Measurements from ENCODE around the gene AKAP13. TPM values are rescaled to one million over a fixed set of nuclear protein-coding genes. Genes with fewer than 3 reads are reported as not detected.

AKAP13 gene
- total and polyA plus RNA-seq, 7 donors, result 21.6 to 142 (median 98.5) TPM

GRCh38 chr15:85377986-85378385, 2.4 kb upstream of the AKAP13 start:
- H3K4me3 ChIP-seq, result no peak overlapping the region
- H3K36me3 ChIP-seq, result no peaks in the 10 kb centered on the region
- H3K27ac ChIP-seq, result no peak overlapping the region
- intact Hi-C loops (cut with DNase I), result no loop called here
- 93 to 97% methylated on average over 6 of the region's 6 CpGs for WGBS, 2 donors
- no peaks in the 10 kb centered on the region for H3K27me3 ChIP-seq
- TF ChIP-seq, protein P1, sequence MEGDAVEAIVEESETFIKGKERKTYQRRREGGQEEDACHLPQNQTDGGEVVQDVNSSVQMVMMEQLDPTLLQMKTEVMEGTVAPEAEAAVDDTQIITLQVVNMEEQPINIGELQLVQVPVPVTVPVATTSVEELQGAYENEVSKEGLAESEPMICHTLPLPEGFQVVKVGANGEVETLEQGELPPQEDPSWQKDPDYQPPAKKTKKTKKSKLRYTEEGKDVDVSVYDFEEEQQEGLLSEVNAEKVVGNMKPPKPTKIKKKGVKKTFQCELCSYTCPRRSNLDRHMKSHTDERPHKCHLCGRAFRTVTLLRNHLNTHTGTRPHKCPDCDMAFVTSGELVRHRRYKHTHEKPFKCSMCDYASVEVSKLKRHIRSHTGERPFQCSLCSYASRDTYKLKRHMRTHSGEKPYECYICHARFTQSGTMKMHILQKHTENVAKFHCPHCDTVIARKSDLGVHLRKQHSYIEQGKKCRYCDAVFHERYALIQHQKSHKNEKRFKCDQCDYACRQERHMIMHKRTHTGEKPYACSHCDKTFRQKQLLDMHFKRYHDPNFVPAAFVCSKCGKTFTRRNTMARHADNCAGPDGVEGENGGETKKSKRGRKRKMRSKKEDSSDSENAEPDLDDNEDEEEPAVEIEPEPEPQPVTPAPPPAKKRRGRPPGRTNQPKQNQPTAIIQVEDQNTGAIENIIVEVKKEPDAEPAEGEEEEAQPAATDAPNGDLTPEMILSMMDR (IDR thresholded peaks at IDR 0.05), result no peak
- TF ChIP-seq EP300 (IDR thresholded peaks at IDR 0.05), result no peak
- no peak for TF ChIP-seq POLR2A (IDR thresholded peaks at IDR 0.05)
- TF ChIP-seq POLR2AphosphoS5 (IDR thresholded peaks at IDR 0.05), result no peak
- DNase-seq, result no peak
- H3K9me3 ChIP-seq, result no peaks in the 10 kb centered on the region
- H3K4me1 ChIP-seq, result peaks cover 0 to 21% (median 15%) of the 10 kb centered on the region in 4 donors

GRCh38 chr15:85379403-85380131, 836 bp upstream of the AKAP13 start:
- DNase-seq, result no peak
- peak overlapping the region; percentile 65 to 97 (median 92) for H3K4me3 ChIP-seq
- TF ChIP-seq POLR2A (IDR thresholded peaks at IDR 0.05), result no peak
- no peak for TF ChIP-seq EP300 (IDR thresholded peaks at IDR 0.05)
- no peak for TF ChIP-seq POLR2AphosphoS5 (IDR thresholded peaks at IDR 0.05)
- WGBS, 2 donors, result 4 to 5% methylated on average over 19 of the region's 19 CpGs
- H3K27ac ChIP-seq, result peak overlapping the region; percentile 93 to 98 (median 97)
- H3K4me1 ChIP-seq, result peaks cover 0 to 29% (median 22%) of the 10 kb centered on the region in 4 donors
- H3K36me3 ChIP-seq, result no peaks in the 10 kb centered on the region
- no peaks in the 10 kb centered on the region for H3K27me3 ChIP-seq
- no peaks in the 10 kb centered on the region for H3K9me3 ChIP-seq
- intact Hi-C loops (cut with DNase I), result loop anchor here (2.0 to 5.0 kb wide), 3 partner anchors 49 to 123 kb away; no protein-coding TSS in a partner anchor

- H3K4me1 ChIP-seq, result peaks cover 0 to 35% (median 22%) of the 10 kb centered on the region in 4 donors
- DNase-seq, result peak; percentile 73
- intact Hi-C loops (cut with DNase I), result loop anchor here (2.0 to 5.0 kb wide), 3 partner anchors 50 to 121 kb away; no protein-coding TSS in a partner anchor
- no peaks in the 10 kb centered on the region for H3K27me3 ChIP-seq
- H3K9me3 ChIP-seq, result no peaks in the 10 kb centered on the region
- no peaks in the 10 kb centered on the region for H3K36me3 ChIP-seq
- peak overlapping the region; percentile 65 to 97 (median 92) for H3K4me3 ChIP-seq
- 0 to 1% methylated on average over 89 of the region's 89 CpGs for WGBS, 2 donors
- TF ChIP-seq EP300 (IDR thresholded peaks at IDR 0.05) (no peak), POLR2AphosphoS5 (IDR thresholded peaks at IDR 0.05) (no peak), POLR2A (IDR thresholded peaks at IDR 0.05) (no peak)
- TF ChIP-seq, protein P1 (IDR thresholded peaks at IDR 0.05), result no peak
- H3K27ac ChIP-seq, result peak overlapping the region; percentile 93 to 98 (median 97)
Observed at GRCh38 chr15:85380812-85381642, 624 bp downstream of the AKAP13 start.

DNA sequence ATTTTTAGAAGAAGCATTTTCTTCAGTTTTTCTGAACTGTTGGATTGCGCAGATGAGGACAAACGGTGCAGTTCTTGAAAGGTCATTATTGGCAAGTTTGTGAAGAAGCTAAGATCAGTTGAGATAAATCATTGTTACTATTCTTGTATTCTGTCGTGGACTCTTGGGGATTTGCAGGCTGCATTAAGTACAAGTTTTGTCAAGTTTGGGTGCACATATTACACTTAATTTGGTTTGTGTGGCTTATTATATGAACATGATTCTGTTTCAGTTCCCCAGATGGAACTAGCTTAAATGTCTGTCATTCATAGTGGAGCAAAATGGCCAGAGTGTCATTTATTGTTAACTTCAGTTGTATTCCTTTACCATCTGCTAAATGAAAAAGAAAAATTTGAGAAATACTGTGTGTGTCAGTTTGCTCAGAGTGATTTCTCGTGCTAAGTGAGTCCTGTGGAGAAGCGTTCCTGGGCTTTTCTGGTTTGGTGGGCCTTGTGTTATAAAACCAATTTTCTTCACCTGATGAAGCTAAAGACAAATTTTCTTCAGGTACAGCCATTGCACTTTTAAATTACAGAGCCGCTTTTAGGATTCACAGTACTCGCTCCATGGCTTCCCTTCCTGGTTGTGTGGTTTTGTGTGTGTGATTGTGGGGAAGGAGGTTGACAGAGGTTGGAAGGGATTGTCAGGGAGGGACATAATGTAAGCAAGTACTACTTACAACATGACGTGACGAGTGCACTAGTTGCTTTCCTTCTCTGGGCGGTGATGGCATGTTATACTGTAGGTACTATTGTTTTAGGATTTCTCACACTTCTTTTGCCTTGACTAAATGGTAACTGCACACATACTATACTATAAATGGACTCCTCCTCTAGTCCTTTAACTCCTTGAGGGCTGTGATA, 1.7 kb downstream of the AKAP13 start:
- 53 to 56% methylated on average over 10 of the region's 10 CpGs for WGBS, 2 donors
- H3K27me3 ChIP-seq, result no peaks in the 10 kb centered on the region
- peak overlapping the region; percentile 93 to 98 (median 97) for H3K27ac ChIP-seq
- H3K9me3 ChIP-seq, result no peaks in the 10 kb centered on the region
- DNase-seq, result no peak
- no peaks in the 10 kb centered on the region for H3K36me3 ChIP-seq
- intact Hi-C loops (cut with DNase I), result loop anchor here (2.0 to 5.0 kb wide), 3 partner anchors 51 to 120 kb away; no protein-coding TSS in a partner anchor
- TF ChIP-seq EP300 (IDR thresholded peaks at IDR 0.05) (no peak), POLR2AphosphoS5 (IDR thresholded peaks at IDR 0.05) (no peak), POLR2A (IDR thresholded peaks at IDR 0.05) (no peak)
- TF ChIP-seq, protein P1 (IDR thresholded peaks at IDR 0.05), result no peak
- peak overlapping the region; percentile 65 to 97 (median 92) for H3K4me3 ChIP-seq
- H3K4me1 ChIP-seq, result peaks cover 0 to 35% (median 22%) of the 10 kb centered on the region in 4 donors
